HCT116 (cell line): Measurements from ENCODE around the gene FLNB. TPM values are rescaled to one million over a fixed set of nuclear protein-coding genes. Genes with fewer than 3 reads are reported as not detected.

Source experiments
- ATAC-seq: fragments of 200-7000 bp; cut with Tn5 transposase; 2 replicates; pipeline ENCODE4 v1.9.1; 2020; ENCODE audit warnings: mild to moderate bottlenecking, moderate library complexity
- BruUV-seq: library from RNA; stranded (reverse); fragments of 400-500 nt; replicated peaks from 2 replicates; lab custom pipeline; 2021; lab: Mats Ljungman, UMichigan
- CTCF ChIA-PET: fragments of 300-600 bp; sonication (Branson Sonifier 250); formaldehyde crosslinking; loops from one replicate; lab custom pipeline; 2021; ENCODE audit warnings: antibody characterized with exemption; lab: Charles Lee
- POLR2A ChIA-PET: fragments of 300-600, 350-600 bp; sonication (Branson Sonifier 250); formaldehyde crosslinking; loops from one replicate; lab custom pipeline; 2021; ENCODE audit warnings: antibody characterized with exemption; lab: Charles Lee
- RAD21 ChIA-PET, 2 experiments: fragments of 300-600 bp; sonication (Branson Sonifier 250); formaldehyde crosslinking; loops; one replicate each; lab custom pipeline; 2023; ENCODE audit warnings: low total read pairs in 2 of 2; ENCODE audit not compliant: uncharacterized antibody in 2 of 2, unreplicated experiment in 2 of 2, low non-redundant PET in 1 of 2; lab: Charles Lee
- DNase-seq: peaks from one replicate; pipeline ENCODE4 v3.0.0-alpha.2; 2010; ENCODE audit warnings: low read depth, low spot score
- H2AFZ ChIP-seq: fragments of 200-600 bp; shearing (Covaris generic), sonication (generic); 2 replicates; pipeline ENCODE4 v1.6.1; 2017; ENCODE audit warnings: low read depth, mixed run types, mixed read lengths, antibody characterized with exemption, low read length; ENCODE audit not compliant: poor library complexity, severe bottlenecking
- H3K27ac ChIP-seq: 2 replicates; pipeline ENCODE4 v1.5.1; 2012; ENCODE audit warnings: low read depth, low read length
- H3K27me3 ChIP-seq: fragments of 200-600 bp; sonication (generic); 2 replicates; pipeline ENCODE4 v1.6.1; 2016; ENCODE audit warnings: mixed run types, low read length, mixed read lengths; ENCODE audit not compliant: insufficient read depth
- H3K36me3 ChIP-seq, 2 experiments: fragments of 200-500 bp in 1 of 2; fragments of 200-600 bp in 1 of 2; sonication (Bioruptor generic) in 1 of 2; sonication (generic) in 1 of 2; 2 replicates each; pipeline versions ENCODE4 v1.5.1 to v1.6.1; 2014 to 2016; ENCODE audit warnings: low read length in 2 of 2, inconsistent platforms in 1 of 2, mixed read lengths in 1 of 2, mixed run types in 1 of 2; ENCODE audit not compliant: insufficient read depth in 2 of 2, control insufficient read depth in 1 of 2
- H3K4me1 ChIP-seq, 2 experiments: fragments of 200-600 bp in 1 of 2; sonication (generic) in 1 of 2; 2 replicates each; pipeline versions ENCODE4 v1.5.1 to v1.6.1; 2012 to 2017; ENCODE audit warnings: low read length in 2 of 2, inconsistent platforms in 1 of 2, mild to moderate bottlenecking in 1 of 2, mixed read lengths in 1 of 2, mixed run types in 1 of 2, moderate library complexity in 1 of 2; ENCODE audit not compliant: insufficient read depth in 2 of 2, control insufficient read depth in 1 of 2
- H3K4me2 ChIP-seq: fragments of 200-600 bp; sonication (generic); 2 replicates; pipeline ENCODE4 v1.6.1; 2017; ENCODE audit warnings: mixed run types, low read length, mixed read lengths
- H3K4me3 ChIP-seq, 2 experiments: fragments of 200-600 bp in 1 of 2; sonication (generic) in 1 of 2; replicated peaks in 1 of 2; 2 replicates each; pipeline ENCODE4 v1.5.1; 2011 to 2016; ENCODE audit warnings: low read length in 2 of 2, control low read depth in 1 of 2, low read depth in 1 of 2, mild to moderate bottlenecking in 1 of 2, mixed read lengths in 1 of 2, mixed run types in 1 of 2
- H3K79me2 ChIP-seq: fragments of 200-600 bp; sonication (generic); 2 replicates; pipeline ENCODE4 v1.6.1; 2017; ENCODE audit warnings: mild to moderate bottlenecking, mixed run types, low read length, moderate library complexity, mixed read lengths; ENCODE audit not compliant: insufficient read depth
- H3K9ac ChIP-seq: fragments of 200-600 bp; sonication (generic); 2 replicates; pipeline ENCODE4 v1.6.1; 2016; ENCODE audit warnings: low read length, mixed read lengths
- H3K9me2 ChIP-seq: fragments of 200-600 bp; sonication (generic), shearing (Covaris generic); 2 replicates; pipeline ENCODE4 v1.6.1; 2017; ENCODE audit warnings: mixed run types, mild to moderate bottlenecking, moderate library complexity; ENCODE audit not compliant: insufficient read depth
- H3K9me3 ChIP-seq, 2 experiments: fragments of 200-500 bp in 1 of 2; fragments of 200-600 bp in 1 of 2; sonication (Bioruptor generic) in 1 of 2; sonication (generic) in 1 of 2; 2 replicates each; pipeline ENCODE4 v1.6.1; 2014 to 2017; ENCODE audit warnings: low read length in 2 of 2, mixed read lengths in 2 of 2, inconsistent platforms in 1 of 2, low read depth in 1 of 2, mild to moderate bottlenecking in 1 of 2, mixed run types in 1 of 2, moderate library complexity in 1 of 2; ENCODE audit not compliant: control insufficient read depth in 1 of 2, insufficient read depth in 1 of 2
- H4K20me1 ChIP-seq: fragments of 200-600 bp; sonication (generic), shearing (Covaris generic); 2 replicates; pipeline ENCODE4 v1.6.1; 2017; ENCODE audit warnings: mixed run types, mild to moderate bottlenecking, moderate library complexity; ENCODE audit not compliant: insufficient read depth
- ATF3 ChIP-seq: IDR thresholded peaks from 2 replicates; pipeline ENCODE4 v1.6.1; 2012
- CBX3 ChIP-seq: IDR thresholded peaks from 2 replicates; pipeline ENCODE4 v1.6.1; 2012; ENCODE audit warnings: low read depth
- CEBPB ChIP-seq: IDR thresholded peaks from 2 replicates; pipeline ENCODE4 v1.6.1; 2012; ENCODE audit warnings: low read depth
- CTCF ChIP-seq, 3 experiments: fragments of 200-600 bp in 1 of 3; sonication (generic) in 1 of 3; IDR thresholded peaks in 2 of 3; conservative IDR thresholded peaks in 1 of 3; 2 replicates each; pipeline ENCODE4 v1.5.1; 2012 to 2017; ENCODE audit warnings: low read depth in 2 of 3, low read length in 2 of 3, antibody characterized with exemption in 1 of 3, borderline replicate concordance in 1 of 3, control low read depth in 1 of 3, mild to moderate bottlenecking in 1 of 3, mixed read lengths in 1 of 3, mixed run types in 1 of 3, moderate library complexity in 1 of 3; ENCODE audit not compliant: insufficient read depth in 1 of 3
- EGR1 ChIP-seq: IDR thresholded peaks from 2 replicates; pipeline ENCODE4 v1.6.1; 2012; ENCODE audit warnings: low read depth
- ELF1 ChIP-seq: IDR thresholded peaks from 2 replicates; pipeline ENCODE4 v1.6.1; 2012; ENCODE audit warnings: low read depth, borderline replicate concordance
- EZH2phosphoT487 ChIP-seq: fragments of 200-600 bp; IDR thresholded peaks from 2 replicates; pipeline ENCODE4 v1.6.1; 2018; ENCODE audit warnings: antibody characterized with exemption, borderline replicate concordance
- FOSL1 ChIP-seq: IDR thresholded peaks from 2 replicates; pipeline ENCODE4 v1.6.1; 2012; ENCODE audit warnings: low read depth
- MAX ChIP-seq: IDR thresholded peaks from 2 replicates; pipeline ENCODE4 v1.6.1; 2012
- POLR2AphosphoS5 ChIP-seq: IDR thresholded peaks from 2 replicates; pipeline ENCODE4 v1.6.1; 2011; ENCODE audit warnings: mild to moderate bottlenecking, low read depth, low read length, moderate library complexity
- RAD21 ChIP-seq: IDR thresholded peaks from 2 replicates; pipeline ENCODE4 v1.6.1; 2012; ENCODE audit warnings: low read depth, mild to moderate bottlenecking
- SRF ChIP-seq: IDR thresholded peaks from 2 replicates; pipeline ENCODE4 v1.6.1; 2012; ENCODE audit warnings: low read depth
- TCF7L2 ChIP-seq: IDR thresholded peaks from 2 replicates; pipeline ENCODE4 v1.7.0; 2011; ENCODE audit warnings: borderline replicate concordance, inconsistent platforms; ENCODE audit not compliant: insufficient read depth, insufficient read length; ENCODE audit errors: extremely low read depth
- YY1 ChIP-seq: IDR thresholded peaks from 2 replicates; pipeline ENCODE4 v1.6.1; 2011; ENCODE audit warnings: low read length, low read depth, moderate library complexity, mild to moderate bottlenecking; ENCODE audit not compliant: insufficient replicate concordance; ENCODE audit errors: extremely low read depth
- ZBTB33 ChIP-seq: IDR thresholded peaks from 2 replicates; pipeline ENCODE4 v1.6.1; 2011; ENCODE audit warnings: mild to moderate bottlenecking, low read length, moderate library complexity; ENCODE audit not compliant: insufficient replicate concordance; ENCODE audit errors: extremely low read depth
- ZFX ChIP-seq: fragments of 450-650 bp; IDR thresholded peaks from 2 replicates; pipeline ENCODE4 v1.6.1; 2017
- ZNF274 ChIP-seq: fragments of 200-500 bp; sonication (Bioruptor generic); IDR thresholded peaks from 2 replicates; pipeline ENCODE4 v1.6.1; 2014; ENCODE audit warnings: mild to moderate bottlenecking, low read depth, low read length, inconsistent platforms
- intact Hi-C: fragments of 100-400 bp; cut with micrococcal nuclease; formaldehyde crosslinking; loops from 2 replicates; pipeline ENCODE4 v1.10.0; 2022
- total RNA-seq: library from RNA; stranded (reverse); gene quantifications from one replicate; pipeline ENCODE4 v1.2.1, GENCODE V29; 2021; ENCODE audit not compliant: unreplicated experiment

FLNB gene
- total RNA-seq, 1 experiment from 2014 or later = 116 TPM

- no peak overlapping the region for H3K4me3 ChIP-seq
- no peak for DNase-seq
- BruUV-seq = no TSS peak
- H4K20me1 ChIP-seq = no peaks in the 10 kb centered on the region
- no peak overlapping the region for H3K9ac ChIP-seq
- no peaks in the 10 kb centered on the region for H3K27me3 ChIP-seq
- H3K36me3 ChIP-seq = no peaks in the 10 kb centered on the region
- RAD21 ChIA-PET = no interaction called here
- no peaks in the 10 kb centered on the region for H3K9me3 ChIP-seq
- H3K79me2 ChIP-seq = no peaks in the 10 kb centered on the region
- intact Hi-C loops = loop anchor here (10.0 kb wide), 1 partner anchor 338 kb away; the partner anchor contains the start of genes HTD2 and RPP14
- POLR2A ChIA-PET = no interaction called here
- no peak for ATAC-seq
- no peak overlapping the region for H3K4me2 ChIP-seq
- TF ChIP-seq ATF3 = no peak
- TF ChIP-seq SRF = no peak
- no peak for TF ChIP-seq MAX
- no peak for TF ChIP-seq FOSL1
- no peak for TF ChIP-seq ZFX
- no peak for TF ChIP-seq ELF1
- no peak for TF ChIP-seq YY1
- TF ChIP-seq EZH2phosphoT487 = no peak
- TF ChIP-seq CTCF (IDR thresholded peaks at IDR 0.05 in 2 of 3, conservative IDR thresholded peaks at IDR 0.05 in 1 of 3; ENCODE audit: borderline replicate concordance in 1 of 3, insufficient read depth in 1 of 3, low read depth in 2 of 3, low read length in 2 of 3) = no peak
- TF ChIP-seq CBX3 = no peak
- no peak for TF ChIP-seq EGR1
- TF ChIP-seq POLR2AphosphoS5 = no peak
- no peak for TF ChIP-seq TCF7L2
- no peak for TF ChIP-seq RAD21
- no peak for TF ChIP-seq ZNF274
- no peak for TF ChIP-seq CEBPB
- TF ChIP-seq ZBTB33 = no peak
- TF ChIP-seq, all 23 proteins: peak for 0
- peaks cover 15 to 26% of the 10 kb centered on the region in 2 experiments for H3K4me1 ChIP-seq
- no peak overlapping the region for H2AFZ ChIP-seq
- no peaks in the 10 kb centered on the region for H3K9me2 ChIP-seq
- CTCF ChIA-PET = no interaction called here
- H3K27ac ChIP-seq = no peak overlapping the region
Measured at GRCh38 chr3:57966829-57967228, 41.4 kb upstream of the FLNB start.
